Measurements from ENCODE around the gene WDFY4. TPM values are rescaled to one million over a fixed set of nuclear protein-coding genes. Genes with fewer than 3 reads are reported as not detected.

Gene WDFY4
- polyA plus RNA-seq, 4 donors, result 1.1 to 3.0 (median 2.0) TPM

DNA sequence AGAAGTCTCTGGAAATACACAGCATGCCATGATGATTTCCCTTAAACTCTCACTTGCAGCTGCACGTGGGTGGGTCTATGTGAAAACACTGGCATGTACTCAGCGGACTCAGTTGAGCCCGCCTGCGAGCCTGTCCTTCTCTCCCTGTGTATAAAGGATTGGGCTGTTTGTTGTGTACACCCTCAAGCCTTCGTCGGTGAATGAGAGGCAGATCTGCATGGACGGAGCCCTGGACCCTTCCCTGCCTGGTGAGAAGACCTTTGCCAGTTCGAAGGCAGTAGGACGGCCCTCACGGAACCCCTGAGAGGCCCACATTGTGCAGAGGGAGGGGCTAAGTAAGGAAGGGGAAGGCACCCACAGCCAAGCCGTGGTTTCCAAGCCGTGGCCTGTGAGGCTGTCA, 121.2 kb downstream of the WDFY4 start:
- DNase-seq (ENCODE audit: low read depth in 4 of 4, low spot score in 3 of 4), result no peak

DNA sequence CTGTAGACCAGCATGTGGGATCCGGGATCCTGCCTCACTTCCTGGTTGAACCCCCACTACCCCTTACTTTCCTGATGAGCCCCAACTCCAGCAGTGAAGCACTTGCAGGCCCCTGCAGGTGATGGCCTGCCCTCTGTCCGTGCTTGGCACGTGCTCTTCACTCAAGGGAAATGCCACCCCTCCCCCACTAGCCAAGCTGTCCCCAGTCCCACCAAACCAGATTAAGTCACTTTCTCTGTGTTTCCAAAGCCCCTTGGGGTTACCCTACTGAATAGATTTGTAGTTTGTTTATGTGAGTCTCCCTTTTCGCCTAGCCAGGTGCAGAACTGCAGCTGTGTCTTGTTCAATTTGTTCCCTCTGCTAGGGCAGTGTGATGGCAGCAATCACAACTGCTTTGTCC, 121.7 kb downstream of the WDFY4 start:
- DNase-seq (ENCODE audit: low read depth in 4 of 4, low spot score in 3 of 4), result no peak

DNA sequence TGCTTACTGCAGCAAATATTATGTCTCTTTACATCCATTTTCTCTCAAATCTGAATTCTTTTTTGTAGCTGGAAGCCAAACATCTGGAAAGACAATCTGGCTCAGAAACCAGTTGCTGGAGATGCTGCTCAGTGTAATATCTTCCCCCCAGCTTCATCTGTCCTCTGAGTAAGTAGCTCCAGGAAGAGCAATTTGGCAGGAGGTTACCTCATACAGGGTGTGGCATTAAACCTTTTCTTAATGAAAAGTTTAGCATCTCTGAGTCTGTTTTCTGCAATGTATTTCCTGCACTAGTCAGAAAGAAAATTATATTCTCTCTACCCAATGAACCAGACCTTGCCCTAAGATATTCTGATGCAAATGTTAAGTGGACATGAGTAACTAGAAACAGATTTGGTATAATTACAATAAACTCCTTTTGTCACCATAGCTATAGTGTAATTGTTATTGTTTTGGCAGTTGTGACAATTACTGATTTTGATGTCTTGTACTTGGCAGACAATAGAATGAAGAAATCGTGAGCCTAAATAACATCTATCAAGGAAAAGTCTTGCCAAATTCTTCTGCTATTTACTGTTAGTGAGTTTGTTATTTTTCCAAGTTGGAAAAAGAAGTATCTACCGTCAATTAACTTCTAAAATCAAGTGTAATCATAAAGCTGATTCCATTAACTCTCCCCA, 123.3 kb downstream of the WDFY4 start:
- DNase-seq (ENCODE audit: low read depth in 4 of 4, low spot score in 3 of 4), result no peak

DNA sequence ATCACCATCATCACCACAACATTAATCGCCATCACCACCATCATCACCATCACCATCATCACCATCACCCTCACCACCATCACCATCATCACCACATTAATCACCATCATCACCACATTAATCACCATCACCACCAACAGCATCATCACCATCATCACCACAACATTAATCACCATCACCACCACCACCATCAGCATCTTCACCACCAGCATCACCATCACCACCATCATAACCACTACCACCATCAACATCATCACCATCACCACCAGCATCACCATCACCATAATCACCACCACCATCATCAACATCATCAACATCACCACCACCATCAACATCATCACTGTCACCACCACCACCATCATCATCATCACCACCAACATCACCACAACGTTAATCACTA, 124.6 kb downstream of the WDFY4 start:
- no peak for DNase-seq (ENCODE audit: low read depth in 4 of 4, low spot score in 3 of 4)

DNA sequence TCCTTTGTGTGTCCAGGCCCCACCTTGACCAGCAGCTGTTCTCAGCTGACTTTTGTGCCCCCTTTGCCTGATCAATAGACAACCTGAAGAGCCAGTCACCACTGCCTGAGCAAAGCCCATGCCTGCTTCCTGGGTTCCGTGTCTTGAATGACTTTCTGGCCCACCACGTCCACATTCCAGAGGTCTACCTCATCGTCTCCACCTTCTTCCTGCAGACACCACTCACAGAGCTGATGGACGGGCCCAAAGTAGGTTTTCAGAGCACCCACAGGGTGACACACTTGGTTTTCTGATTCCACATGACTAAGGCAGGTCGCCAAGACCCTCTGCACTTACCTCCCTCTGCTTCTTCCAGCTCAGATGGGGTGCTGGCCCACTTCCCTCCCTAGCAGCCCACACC, 126.8 kb downstream of the WDFY4 start:
- no peak for DNase-seq (ENCODE audit: low read depth in 4 of 4, low spot score in 3 of 4)

DNA sequence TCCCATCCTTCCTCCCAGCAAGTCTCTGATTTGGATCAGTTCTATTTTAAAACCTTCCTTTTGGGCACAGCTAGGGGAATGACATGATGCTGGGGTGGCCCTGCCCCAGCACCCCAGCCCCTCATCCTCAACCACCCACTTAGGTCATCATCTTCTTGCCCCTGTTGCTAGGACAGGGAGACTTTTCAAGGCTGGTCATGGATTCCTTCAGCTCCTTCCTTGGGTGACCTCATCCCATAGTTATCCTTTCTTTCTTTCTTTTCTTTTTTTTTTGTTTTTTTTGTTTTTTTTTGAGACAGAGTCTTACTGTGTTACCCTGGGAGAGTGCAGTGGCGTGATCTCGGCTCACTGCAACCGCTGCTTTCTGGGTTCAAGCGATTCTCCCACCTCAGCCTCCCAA, 127.2 kb downstream of the WDFY4 start:
- DNase-seq (ENCODE audit: low read depth in 4 of 4, low spot score in 3 of 4), result no peak

DNA sequence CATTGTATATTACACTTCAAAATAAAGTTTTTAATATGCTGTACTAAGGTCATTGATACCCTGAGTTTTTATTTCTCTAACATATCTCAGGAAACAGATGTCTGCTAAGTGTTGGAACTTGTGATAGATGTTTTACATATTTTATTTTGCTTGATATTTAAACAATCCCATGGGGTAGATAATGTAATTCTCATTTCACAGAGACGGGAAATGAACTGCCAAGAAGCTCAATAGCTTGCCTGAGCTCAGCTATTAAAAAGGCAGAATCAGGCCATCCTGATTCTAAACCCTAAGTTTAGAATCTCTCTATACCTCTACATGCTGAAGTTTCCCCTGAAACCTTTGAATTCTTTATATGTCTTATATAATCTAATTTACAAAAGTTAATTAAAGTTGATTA, 128.6 kb downstream of the WDFY4 start:
- DNase-seq (ENCODE audit: low read depth in 4 of 4, low spot score in 3 of 4), result no peak

DNA sequence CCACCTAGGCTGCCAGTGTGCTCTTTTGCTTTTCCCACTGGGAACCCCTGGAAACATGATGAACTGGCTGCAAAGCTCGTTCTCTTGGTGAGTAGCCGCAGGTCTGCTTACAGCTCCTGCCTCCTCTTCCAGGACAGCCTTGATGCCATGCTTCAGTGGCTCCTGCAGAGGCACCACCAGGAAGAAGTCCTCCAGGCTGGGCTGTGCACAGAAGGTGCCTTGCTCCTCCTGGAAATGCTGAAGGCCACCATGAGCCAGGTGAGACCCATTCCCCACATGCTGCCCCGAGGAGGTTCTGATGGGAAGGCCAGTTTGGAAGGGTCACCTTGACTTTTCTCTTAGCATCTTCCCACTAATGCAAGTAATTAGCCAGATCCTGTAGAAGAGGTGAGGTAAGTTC, 129.2 kb downstream of the WDFY4 start:
- no peak for DNase-seq (ENCODE audit: low read depth in 4 of 4, low spot score in 3 of 4)

DNA sequence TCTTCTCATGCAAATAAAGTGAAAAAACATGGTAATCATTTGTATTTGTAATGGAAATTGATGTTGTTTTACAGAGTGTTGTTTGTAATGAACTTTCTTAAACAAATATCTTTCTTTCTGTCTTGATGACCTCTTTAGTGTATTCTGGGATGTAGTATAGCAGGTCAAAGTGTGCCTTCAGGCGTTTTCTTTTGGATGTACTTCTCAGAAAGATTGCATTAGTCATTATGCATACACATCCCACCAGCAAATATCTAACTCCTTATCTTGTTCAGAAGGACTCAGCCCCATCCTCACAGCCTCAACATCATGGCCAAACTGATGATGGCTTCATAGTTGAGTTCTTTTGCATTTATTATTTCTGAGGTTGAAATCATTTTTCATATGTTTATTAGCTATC, 130.3 kb downstream of the WDFY4 start:
- DNase-seq (ENCODE audit: low read depth in 4 of 4, low spot score in 3 of 4), result no peak

DNA sequence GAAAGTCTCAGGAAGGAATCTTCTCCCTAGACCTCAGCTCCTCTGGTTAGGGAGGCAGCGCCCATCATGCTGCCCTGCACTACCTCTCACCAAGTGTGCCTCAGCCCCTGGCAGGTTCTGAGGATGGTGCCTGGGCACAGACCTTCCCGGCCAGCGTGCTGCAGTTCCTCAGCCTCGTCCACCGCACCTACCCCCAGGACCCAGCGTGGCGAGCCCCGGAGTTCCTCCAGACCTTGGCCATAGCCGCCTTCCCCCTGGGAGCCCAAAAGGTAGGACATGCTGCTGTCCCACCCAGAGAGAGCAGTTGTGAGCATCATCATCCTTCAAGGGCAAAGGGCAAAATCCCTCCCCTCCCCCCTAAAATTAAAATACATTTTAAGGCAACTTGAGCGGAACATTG, 132.5 kb downstream of the WDFY4 start:
- DNase-seq (ENCODE audit: low read depth in 4 of 4, low spot score in 3 of 4), result no peak

DNA sequence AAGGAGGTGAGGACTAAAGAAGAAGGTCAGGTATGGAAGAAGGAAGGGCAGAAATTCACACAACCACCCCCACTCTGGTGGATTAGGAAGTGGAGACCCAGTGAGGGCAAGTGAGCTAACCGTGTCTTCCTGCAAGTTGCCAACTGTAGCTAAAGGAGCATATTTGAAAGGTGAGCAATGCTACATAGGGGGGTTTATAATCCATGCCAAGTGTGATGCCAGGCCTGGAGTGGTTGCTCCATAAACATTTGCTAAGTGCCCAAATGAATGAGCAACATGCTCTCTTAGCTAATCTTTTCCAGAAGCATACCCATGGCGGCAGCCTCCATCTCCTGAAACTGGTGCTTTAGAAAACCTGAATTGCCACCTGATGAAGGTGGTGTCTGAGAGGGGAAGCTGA, 133.4 kb downstream of the WDFY4 start:
- DNase-seq (ENCODE audit: low read depth in 4 of 4, low spot score in 3 of 4), result no peak

DNA sequence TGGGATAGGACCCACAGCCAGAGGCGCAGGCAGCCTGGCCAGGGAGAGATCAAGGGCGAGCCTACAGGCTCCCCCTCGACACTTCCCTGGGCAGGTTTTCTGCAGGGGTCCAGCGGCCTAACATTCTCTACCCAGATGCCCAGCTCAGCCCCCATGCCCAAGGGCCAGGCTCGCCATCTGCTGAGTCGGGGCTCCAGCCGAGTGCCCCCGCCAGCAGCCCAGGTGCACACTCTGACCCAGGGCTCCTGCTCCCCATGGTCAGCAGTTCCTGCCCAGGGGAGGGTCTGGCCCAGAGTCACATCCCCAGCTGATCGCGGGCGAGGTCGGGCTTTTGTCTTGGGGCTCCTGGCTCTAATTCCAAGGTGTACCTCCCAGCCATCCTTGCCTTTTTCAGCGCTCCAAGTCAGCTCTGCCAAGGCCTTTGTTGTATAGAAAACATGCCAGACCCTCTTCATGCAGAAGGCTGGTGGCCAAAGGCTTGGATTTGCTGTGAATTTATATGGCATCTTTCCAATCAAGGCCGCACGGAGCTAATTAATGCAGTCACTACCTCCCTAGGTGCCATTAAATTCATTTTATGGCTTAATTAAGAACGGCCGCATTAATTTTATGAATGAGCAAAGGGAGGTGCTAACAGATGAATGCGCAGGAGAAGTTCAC, 134.3 kb downstream of the WDFY4 start:
- DNase-seq (ENCODE audit: low read depth in 4 of 4, low spot score in 3 of 4), result no peak

DNA sequence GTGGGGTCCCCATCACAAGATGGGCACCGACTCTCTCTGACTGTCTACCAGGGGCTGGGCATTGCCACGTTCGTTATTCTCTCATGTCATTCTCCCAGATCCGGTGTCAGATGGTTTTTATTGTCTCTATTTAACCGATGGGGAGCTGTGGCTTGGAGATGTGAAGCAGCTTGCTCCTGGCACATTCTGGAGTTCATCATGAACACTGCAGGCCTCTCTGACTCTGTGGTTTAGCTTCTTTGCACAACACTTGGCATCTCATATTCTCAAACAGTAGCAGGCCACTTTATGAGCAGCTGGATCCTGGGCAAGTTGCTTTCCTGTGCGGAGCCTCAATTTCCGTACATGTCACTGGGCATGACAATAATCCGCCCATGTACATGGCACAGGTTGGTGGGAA, 135.1 kb downstream of the WDFY4 start:
- DNase-seq (ENCODE audit: low read depth in 4 of 4, low spot score in 3 of 4), result no peak

DNA sequence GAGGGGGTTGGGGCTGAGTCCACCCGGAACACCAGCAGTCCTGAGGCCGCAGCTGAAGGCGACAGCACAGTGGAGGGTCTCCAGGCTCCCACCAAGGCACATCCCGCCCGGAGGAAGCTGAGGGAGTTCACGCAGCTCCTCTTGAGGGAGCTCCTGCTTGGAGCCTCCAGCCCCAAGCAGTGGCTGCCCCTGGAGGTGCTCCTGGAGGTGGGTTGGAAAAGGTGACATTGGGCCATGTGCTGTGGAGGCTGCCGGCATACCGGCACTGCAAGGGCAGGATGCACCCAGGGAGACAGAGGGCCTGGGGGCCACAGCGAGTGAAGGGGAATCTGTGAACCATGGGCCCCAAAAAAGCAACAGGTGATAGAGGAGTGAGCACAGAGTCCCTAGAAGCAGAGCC, 135.6 kb downstream of the WDFY4 start:
- DNase-seq (ENCODE audit: low read depth in 4 of 4, low spot score in 3 of 4), result no peak

DNA sequence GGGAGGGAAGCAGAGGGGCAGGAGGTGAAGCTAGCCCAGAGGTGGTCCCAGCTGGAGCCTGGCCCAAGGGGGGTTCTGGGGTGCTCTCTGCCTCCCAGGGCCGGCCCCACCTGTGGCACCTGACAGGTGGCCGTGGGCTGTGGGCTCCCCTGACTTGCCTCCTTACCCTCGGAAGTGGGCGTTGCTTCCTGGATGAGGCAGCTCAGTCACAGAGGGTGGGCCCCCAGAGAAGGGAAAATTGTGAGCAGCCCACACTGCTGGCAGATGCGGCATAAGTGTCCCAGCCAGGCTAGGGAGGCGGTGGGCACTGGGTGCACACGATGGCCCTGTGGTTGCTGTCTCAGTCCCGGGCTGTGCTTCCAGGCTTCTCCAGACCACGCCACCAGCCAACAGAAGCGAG, 136.0 kb downstream of the WDFY4 start:
- DNase-seq (ENCODE audit: low read depth in 4 of 4, low spot score in 3 of 4), result no peak

DNA sequence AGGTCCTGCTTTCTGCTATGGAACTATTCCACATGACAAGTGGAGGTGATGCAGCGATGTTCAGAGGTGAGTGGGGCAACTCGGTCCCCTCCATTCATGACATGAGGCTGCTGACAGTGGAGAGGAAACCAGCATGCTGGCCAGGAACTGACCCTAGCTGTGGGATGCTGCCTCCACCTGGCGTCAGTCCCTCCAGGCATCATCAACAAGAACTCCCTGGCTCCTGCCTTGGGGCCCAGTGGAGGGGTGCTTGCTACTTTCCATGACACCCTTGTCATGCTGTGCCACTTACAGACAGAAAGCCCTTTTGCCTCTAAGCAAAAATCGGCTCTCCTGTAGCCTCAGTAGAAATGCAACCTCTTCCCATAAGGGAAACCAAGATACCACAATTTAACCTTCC, 136.4 kb downstream of the WDFY4 start:
- DNase-seq (ENCODE audit: low read depth in 4 of 4, low spot score in 3 of 4), result no peak

DNA sequence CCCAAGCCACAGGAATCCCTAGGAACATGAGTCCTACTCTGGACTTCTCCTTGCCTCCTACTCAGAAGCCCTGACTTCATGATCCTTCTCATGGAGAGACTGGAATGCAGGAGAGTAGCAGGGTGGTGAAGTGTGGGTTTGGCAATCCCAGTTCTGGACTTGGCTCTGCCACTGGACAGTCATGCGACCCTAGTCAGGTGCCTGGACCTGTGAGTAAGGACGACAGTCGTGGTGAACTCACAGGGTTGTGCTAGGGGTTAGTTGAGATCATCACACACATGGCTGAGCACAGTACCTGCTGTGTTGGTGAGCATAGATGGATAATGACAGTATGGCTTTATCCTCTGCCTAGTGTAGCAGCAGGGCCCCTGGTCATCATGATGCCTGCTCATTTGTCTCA, 137.0 kb downstream of the WDFY4 start:
- DNase-seq (ENCODE audit: low read depth in 4 of 4, low spot score in 3 of 4), result no peak

DNA sequence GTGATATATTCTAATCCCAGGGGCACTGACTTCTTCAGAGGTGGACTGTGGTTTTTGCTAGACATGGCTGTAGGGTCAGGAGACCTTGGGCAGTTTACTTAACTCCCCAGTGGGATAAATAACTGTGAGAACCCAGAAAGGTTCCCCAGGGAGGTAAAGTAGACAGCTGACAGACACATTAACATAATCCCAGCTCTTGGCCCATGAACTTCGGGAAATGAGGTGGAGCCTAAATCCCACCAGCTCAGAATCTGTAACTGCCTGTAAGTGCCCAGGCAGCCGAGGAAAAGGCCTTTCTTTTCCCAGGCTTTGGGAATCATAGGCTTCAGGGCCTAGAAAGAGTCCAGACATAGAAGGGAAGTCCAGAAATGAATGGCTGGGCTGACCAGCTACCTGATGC, 149.0 kb downstream of the WDFY4 start:
- DNase-seq (ENCODE audit: low read depth in 4 of 4, low spot score in 3 of 4), result no peak

DNA sequence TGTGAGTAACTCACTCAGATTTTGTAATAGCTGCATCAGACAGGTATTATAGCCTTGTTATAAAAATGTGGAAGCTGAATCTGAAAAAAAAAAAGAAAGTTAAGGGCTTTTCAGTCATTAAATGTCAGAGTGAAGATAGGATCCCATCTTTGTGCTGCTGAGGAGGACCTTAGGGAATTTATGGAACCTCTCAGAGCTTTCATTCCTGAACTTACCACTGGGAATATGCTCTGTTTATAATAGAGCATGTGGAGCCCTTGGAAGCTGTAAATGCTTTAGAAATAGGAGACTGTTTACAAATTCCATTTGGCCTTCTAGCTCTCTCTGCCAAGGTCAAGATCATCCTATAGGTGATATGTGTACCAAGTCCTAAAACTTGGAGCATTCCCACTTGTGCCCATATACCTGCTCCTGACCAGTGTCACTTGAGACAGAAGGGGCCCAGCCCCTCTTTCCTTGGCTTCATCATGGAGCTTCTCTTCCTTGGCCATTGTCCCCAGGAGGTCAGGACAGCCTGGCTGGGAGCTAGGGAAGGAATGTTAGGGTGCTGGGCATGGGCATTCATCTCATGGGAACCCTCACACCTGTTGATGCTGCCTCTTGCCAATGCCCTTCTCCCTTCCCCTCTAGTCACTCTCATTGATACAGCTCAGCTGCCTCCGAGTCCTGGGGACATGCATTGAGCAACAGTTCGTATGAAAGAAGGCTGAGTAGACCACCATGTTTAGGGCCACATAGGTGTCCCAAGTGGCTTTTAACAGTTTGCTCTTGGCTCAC, 149.7 kb downstream of the WDFY4 start:
- DNase-seq (ENCODE audit: low read depth in 4 of 4, low spot score in 3 of 4), result no peak

DNA sequence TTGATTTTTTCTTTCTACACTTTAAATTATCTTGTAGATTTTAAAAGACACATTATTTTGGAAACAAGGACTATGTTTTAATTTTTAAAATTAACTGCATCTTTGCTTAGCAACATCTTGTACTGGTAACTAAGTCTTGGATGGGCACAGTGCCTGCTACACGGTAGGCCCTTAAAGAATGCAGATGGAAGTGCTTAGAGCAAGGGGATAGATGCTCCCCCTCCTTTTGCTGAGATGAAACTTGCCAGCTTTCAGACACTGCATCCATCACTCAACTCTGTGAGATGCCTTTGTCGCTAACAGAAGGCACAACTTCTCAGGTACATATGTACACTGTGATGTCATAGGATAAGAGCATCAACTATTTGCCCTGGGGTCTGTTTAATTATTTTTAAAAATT, 151.1 kb downstream of the WDFY4 start:
- DNase-seq (ENCODE audit: low read depth in 4 of 4, low spot score in 3 of 4), result no peak

DNA sequence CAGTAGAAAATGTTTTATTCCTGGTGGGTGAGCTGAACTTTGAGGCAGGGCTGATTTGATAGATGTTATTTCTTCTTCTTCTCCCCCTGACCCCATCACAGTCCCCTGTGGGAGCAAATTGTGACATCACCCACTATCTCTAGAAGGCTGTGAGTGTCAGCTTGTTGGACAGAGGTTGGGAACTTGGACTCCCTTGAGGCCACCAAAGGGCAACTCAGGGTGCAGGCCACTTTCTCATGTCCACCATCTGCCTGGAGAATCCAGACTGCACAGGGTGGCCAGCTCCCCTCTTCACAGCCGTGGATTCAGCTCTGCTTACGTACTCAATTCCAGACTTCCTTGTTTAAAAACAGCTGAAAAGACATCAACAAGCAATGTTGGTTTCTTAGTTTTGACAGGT, 151.9 kb downstream of the WDFY4 start:
- no peak for DNase-seq (ENCODE audit: low read depth in 4 of 4, low spot score in 3 of 4)

DNA sequence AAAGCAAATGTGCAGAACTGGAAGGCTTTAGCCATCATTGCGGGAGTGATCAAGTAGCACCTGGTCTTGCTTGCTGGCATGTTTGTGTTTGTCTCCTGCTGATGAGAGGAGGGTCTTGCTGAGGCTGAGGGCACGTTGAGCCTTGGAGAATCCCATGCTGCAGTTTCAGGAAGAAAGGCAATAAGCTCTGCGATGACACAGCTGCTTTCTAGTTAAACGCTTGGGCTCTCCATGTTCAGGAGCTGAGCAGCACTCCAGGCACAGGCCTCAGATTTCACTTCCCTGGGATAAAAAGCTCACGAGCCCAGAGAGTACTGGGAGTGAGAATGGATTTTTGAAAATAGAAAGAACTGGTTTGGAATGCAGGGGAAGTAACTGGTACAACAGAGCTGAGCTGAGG, 154.2 kb downstream of the WDFY4 start:
- DNase-seq (ENCODE audit: low read depth in 4 of 4, low spot score in 3 of 4), result peak; percentile 2 to 21 (median 2)
